GM12801 (cell line): ENCODE results near the gene NIP7.

Experiments used
- TF ChIP-seq, protein P1 (sequence below): IDR thresholded peaks from one replicate; pipeline ENCODE4 v1.5.1; 2011; ENCODE audit warnings: control low read depth; ENCODE audit not compliant: insufficient read length; ENCODE audit errors: extremely low read depth

Gene NIP7

DNA sequence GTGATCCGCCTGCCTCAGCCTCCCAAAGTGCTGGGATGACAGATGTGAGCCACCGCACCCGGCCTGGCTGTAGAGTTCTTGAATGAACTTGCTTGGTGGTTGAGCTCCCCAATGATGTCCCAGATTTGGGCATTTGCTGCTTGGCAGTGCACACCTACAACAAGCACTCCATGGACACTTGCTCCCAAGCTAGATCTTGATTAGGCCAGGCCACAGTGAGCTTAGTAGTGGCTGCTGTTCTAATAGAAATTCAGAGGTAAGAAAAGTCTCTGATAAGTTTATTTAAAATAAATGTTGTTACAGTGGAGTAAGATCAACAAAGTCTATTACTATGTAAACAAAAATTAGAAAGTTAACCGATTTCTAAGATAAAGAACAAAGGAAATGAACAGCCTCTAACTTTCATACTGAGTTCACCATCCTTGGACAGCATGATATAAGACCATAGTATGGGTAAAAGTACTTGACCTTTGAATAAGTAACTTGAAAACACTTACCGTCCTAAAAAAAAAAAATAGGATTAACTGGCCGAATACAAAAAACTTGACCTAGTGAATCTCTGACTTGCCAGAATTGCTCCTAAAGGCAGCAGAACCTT is 11.1 kb downstream of the NIP7 start:
- TF ChIP-seq, protein P1, sequence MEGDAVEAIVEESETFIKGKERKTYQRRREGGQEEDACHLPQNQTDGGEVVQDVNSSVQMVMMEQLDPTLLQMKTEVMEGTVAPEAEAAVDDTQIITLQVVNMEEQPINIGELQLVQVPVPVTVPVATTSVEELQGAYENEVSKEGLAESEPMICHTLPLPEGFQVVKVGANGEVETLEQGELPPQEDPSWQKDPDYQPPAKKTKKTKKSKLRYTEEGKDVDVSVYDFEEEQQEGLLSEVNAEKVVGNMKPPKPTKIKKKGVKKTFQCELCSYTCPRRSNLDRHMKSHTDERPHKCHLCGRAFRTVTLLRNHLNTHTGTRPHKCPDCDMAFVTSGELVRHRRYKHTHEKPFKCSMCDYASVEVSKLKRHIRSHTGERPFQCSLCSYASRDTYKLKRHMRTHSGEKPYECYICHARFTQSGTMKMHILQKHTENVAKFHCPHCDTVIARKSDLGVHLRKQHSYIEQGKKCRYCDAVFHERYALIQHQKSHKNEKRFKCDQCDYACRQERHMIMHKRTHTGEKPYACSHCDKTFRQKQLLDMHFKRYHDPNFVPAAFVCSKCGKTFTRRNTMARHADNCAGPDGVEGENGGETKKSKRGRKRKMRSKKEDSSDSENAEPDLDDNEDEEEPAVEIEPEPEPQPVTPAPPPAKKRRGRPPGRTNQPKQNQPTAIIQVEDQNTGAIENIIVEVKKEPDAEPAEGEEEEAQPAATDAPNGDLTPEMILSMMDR, result no peak

DNA sequence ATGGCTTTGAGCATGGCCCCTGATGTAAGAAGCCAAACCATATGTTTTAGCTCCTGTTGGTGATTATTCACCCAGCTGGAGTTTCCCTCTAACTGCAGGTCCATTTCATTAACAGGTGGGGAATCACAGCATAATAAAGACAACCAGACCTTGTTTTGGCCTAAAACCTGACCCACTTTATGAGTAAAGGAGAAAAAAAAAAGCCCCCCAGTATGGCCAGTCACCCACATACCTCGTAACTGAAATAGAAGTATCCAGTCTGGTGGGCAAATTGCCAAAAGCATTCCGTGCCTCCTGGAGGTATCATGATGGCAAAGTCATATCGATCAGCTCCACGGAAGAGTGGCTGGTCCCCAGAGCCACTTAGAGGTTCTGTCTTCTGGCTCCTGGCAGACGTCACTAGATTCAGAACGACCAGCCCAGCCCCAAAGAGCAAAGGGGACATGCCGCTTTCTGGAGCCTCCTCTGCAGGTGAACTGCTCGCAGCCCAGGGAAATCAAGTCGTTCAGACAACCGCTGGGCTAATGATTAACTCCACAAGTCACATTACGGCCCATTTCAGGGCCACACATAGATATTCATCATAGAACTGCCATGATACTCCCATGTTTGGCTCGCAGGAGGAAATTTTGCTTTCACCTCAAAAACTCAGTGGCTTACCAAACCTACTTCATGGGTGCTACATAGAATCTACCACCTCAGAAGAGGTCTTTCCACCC is 11.9 kb downstream of the NIP7 start, which contains the start of gene TMED6:
Gene TMED6, minus strand, starts transcription at position 478 of the 719 bp plus-strand sequence. Its CDS starts 33 bp downstream, at position 445.
- TF ChIP-seq, protein P1, result no peak

DNA sequence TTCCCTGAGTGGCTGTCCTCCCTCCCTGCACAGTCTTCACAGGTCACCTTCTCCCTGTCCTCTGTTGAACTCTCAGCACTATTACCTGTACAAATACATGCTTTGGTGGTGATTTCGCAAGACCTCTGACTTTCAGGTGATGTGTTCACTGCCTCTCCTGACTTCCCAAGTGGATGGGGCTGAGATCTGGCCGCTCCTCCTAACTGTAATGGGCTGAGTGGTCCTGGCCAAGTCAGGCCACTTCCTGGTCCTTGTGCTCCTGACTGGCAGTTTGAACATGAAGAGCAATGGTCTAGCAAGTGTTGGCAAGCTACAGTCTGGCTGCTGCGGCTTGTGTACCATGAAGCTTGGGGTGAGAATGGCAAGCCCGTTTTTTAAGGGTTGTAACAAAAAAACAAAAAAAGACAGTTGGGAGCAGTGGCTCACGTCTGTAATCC is 23.7 kb downstream of the NIP7 start:
- TF ChIP-seq, protein P1, result no peak

DNA sequence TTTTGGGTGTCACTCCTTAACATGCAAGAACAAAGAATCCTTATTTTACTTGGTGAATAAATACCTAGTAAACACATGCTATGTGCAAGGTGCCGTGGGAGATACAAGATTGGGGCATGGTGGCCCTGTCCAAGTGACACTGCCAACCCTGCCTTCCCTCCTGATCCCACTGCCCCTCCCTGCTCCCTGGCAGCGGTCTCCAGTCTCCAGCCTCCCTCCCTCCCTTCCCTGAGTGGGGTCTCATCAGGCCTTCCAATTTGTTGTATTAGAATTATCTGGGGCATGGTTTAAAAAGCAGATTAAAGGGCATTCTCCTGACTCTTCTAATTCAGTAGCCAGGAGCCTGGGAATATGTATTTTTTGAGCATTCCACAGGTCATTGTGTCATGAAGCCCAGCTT is 24.5 kb downstream of the NIP7 start:
- TF ChIP-seq, protein P1, result no peak

DNA sequence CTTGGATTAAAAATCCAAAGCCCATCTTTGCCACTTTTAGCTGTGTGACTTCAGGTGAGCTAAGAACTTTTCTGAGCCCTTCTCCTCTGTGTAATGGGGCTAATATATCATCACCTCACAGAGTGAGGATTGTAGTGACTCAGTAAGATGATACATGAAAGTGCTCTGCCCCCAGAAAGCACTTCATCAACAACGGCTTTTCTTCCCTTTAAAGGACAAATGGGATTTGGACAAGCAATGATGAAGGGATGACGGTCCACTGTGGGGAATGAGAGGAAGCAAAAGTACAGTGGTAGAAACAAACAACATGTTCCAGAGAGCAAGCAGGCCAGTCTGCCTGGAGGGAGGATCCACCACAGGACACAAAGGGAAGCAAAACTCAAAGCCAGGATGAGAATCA is 26.3 kb downstream of the NIP7 start:
- TF ChIP-seq, protein P1, result no peak

DNA sequence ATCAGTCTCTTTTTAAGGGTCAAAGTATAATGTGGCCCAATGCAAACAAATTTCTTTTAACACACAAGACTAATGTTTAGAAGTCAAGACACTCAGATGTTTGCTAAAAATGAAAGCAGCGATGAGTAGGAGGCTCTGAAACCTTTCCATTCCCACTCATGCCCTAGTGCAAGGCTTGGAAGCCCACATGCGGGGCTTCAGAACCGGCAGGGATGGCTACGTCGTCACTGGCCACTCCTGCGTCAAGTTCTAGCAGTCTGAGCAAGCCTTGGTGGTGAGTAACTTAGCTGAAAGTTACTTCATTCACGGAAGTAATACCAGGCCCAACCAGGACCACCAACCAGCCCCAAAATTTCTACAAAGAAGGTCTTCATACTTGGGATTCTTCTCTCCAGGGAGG is 26.9 kb downstream of the NIP7 start:
- TF ChIP-seq, protein P1, result no peak

DNA sequence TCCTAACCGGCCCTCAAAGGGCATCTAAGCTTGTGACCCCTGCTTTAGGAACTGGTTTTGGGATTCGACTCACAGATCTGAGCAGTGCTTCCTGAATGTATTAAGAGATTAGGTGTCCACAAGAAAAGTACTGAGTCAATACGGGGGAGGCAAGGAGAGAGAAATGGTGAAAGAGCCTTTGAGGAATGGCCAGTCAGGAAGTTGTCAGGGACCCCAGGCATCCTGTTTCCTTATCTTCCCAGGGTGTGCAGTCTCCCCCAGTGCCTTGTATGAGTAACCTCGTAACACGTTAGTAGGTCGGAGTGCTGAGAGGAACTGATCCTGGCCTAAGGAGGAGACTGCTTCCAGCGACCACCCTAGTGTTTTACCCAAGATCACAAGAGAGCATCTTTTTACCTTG is 28.4 kb downstream of the NIP7 start:
- TF ChIP-seq, protein P1, result no peak
